Posterior cingulate gyrus (tissue), 11 donors: Measurements from ENCODE around the gene NAV2.

Source experiments
- DNase-seq, 10 donors: peaks; one replicate each; pipeline versions ENCODE4 v3.0.0 to v3.0.0-alpha.2; 2020 to 2021; ENCODE audit warnings: mixed read lengths in 3 of 10
- intact Hi-C: fragments of 100-400 bp; cut with DNase I; formaldehyde crosslinking; loops from one replicate; pipeline ENCODE4 v1.15.1; 2023

Gene NAV2

DNA sequence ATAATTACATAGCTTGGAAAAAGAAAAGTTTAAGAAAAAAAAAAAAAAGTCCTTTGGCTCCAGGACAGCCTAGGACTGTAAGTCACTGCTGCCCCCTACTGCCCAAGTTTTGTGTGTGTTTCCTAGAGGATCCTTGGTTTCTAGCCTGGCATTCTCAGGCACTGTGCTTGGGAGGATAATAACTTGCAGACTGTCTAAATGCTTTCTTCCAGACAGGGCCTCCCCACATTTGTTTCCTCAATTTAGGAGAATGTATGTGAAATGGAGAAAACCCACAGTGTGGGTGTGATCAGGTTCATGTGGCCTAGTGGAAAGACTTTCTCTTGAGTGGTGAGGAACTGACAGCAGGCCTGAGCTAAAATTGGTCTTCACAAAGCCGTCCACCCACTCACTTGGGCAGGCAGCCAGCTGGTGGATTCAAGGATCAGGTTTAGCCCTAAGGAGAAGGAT lies 191.0 kb downstream of the NAV2 start:
- intact Hi-C loops: loop anchor here (1.0 to 10.0 kb wide), 5 partner anchors 51 to 347 kb away; no protein-coding TSS in a partner anchor
- peak; percentile 50 to 94 (median 77) for DNase-seq

- no peak for DNase-seq
- intact Hi-C loops: loop anchor here (5.0 to 10.0 kb wide), 3 partner anchors 49 to 222 kb away; no protein-coding TSS in a partner anchor
Measured at GRCh38 chr11:19905280-19905853, 192.7 kb downstream of the NAV2 start.

GRCh38 chr11:19906126-19906525 lies 193.5 kb downstream of the NAV2 start:
- no peak for DNase-seq
- intact Hi-C loops: loop anchor here (5.0 to 10.0 kb wide), 3 partner anchors 49 to 221 kb away; no protein-coding TSS in a partner anchor

DNA sequence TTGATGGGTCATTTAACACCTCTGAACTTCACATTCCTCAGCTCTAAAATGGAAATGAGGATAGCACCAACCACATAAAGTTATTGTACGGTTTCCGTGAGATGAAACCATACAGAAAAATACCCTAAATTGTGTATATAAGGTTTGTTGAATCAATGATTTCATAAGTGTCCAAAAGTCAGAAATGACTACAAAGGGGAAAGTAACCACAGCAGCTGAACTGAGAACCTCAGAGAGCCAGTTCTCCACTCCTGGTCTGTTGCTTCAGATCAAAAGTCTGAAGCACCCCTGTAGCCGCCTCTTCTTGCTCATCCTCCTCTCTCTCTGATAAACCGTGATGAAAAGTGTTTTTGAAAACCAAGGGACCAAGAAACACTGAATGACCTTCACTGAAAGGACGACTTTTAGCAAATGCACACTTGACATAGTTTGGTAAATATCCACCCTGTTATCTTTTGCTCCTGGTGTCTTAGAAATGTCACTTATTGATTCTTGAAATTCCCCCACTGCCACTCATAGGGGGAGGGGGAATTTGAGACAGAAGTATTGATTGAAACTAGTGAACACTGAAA lies 194.5 kb downstream of the NAV2 start:
- intact Hi-C loops: loop anchor here (5.0 to 10.0 kb wide), 3 partner anchors 48 to 220 kb away; no protein-coding TSS in a partner anchor
- DNase-seq: no peak

GRCh38 chr11:19907839-19908238 lies 195.2 kb downstream of the NAV2 start:
- no peak for DNase-seq
- intact Hi-C loops: loop anchor here (5.0 to 10.0 kb wide), 3 partner anchors 47 to 219 kb away; no protein-coding TSS in a partner anchor

DNA sequence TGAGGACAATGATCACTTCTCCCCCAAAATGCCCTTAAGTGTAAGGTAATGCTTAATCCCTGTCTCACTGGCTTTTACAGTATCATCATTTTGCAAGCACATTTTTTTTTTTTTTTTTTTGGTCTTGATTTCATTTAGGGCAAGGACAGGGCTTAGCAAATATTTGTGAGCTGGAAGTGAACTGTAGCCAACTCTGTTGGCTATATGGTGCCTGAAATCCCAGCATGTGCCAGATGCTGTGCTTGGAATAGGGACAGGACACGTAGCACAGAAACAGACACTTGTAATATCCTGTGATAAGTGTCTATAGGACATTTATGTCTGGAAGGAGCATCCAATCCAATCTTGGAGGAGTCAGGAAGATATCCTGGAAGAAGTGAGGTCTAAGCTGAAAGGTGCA lies 198.3 kb downstream of the NAV2 start:
- no peak for DNase-seq

GRCh38 chr11:19912115-19912957 lies 199.7 kb downstream of the NAV2 start:
- intact Hi-C loops: loop anchor here (10.0 kb wide), 1 partner anchor 442 kb away; no protein-coding TSS in a partner anchor
- DNase-seq: no peak

More for the DNA sequence above, 198.3 kb downstream of the NAV2 start:
- intact Hi-C loops: loop anchor here (10.0 kb wide), 1 partner anchor 444 kb away; no protein-coding TSS in a partner anchor

GRCh38 chr11:19912958-19913892 lies 200.6 kb downstream of the NAV2 start:
- DNase-seq: peak in 1 of 10 donors; percentile 12
- intact Hi-C loops: loop anchor here (10.0 kb wide), 1 partner anchor 442 kb away; no protein-coding TSS in a partner anchor

DNA sequence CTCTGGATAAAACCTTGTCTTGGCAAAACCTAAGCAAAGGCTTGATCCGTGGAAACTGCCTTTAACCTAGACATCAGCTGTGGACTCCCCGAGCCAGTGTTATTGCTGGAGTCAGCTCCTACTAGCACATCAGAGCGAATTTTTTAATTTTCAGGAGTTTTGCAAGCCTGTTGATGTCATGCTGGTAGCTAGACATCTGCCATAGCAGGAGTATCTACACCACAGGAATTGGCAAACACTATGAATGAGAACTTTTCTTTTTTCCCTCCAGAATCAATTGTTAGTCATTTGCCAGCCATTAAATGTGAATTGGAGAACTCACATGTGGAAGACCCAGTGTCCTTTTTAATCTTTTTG lies 201.2 kb downstream of the NAV2 start:
- no peak for DNase-seq
- intact Hi-C loops: loop anchor here (10.0 kb wide), 1 partner anchor 441 kb away; no protein-coding TSS in a partner anchor

- no peak for DNase-seq
- intact Hi-C loops: loop anchor here (10.0 kb wide), 1 partner anchor 439 kb away; no protein-coding TSS in a partner anchor
Measured at GRCh38 chr11:19915808-19916207, 203.2 kb downstream of the NAV2 start.

DNA sequence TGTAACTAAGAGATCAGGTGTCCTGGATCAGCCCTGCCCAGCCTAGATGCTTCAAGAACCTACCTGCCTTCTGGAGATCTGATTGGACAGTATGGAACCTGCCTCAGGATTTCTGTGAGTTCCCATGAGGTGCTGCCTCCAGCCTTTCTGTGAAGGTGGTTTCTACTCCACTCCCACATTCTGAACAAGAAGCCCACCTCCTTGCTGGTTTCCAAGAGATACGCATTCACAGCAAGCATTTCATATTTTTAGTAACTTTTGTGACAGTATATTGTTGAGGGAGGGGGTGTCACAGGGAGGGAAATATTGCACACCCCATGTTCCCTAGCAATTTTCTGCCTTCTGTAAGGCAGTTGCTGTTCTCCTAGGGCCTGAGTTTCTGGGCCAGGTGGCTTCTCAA lies 204.4 kb downstream of the NAV2 start:
- DNase-seq: no peak
- intact Hi-C loops: loop anchor here (10.0 kb wide), 1 partner anchor 438 kb away; no protein-coding TSS in a partner anchor

- no peak for DNase-seq
- intact Hi-C loops: loop anchor here (10.0 kb wide), 1 partner anchor 436 kb away; no protein-coding TSS in a partner anchor
Measured at GRCh38 chr11:19918302-19919049, 205.8 kb downstream of the NAV2 start.

- peak in 2 of 10 donors; percentile 23 to 81 for DNase-seq
- intact Hi-C loops: loop anchor here (10.0 kb wide), 1 partner anchor 436 kb away; no protein-coding TSS in a partner anchor
Measured at GRCh38 chr11:19919050-19919561, 206.5 kb downstream of the NAV2 start.

- intact Hi-C loops: no loop called here
- DNase-seq: no peak
Measured at GRCh38 chr11:19920982-19921381, 208.3 kb downstream of the NAV2 start.

DNA sequence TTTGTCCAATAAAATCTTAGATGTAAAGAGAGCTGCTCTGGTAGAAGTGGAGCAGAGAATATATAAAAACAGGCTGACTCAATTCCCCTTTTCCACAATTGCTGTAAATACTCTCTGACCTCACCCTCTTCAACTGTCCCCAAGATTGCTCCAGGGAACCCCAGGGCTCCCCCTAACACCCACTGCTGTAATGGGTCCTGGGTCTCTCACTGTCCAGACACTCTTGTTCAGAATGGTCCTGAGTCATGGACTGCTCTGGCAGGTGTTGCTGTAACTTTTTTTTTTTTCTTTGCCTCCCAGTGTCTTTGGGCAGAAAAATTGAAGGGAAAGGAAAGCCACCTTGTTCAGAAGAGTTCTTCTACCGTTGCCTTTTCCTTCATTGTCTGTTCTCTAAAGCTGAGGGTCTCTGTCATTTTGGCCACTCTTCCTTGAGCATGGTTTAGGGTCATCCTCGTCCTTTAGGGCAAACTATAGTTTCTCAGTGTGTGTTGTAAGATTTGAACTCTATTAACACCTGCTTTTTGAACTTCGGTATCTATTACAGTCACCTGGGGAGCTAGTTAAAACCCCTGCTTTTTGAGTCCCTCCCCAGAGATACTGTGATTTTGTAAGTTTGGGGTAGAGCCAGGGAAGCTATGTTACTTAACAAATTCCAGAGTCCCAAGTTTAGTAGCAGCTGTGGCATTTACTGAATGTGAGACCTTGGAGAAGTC lies 209.5 kb downstream of the NAV2 start:
- DNase-seq: no peak
- intact Hi-C loops: no loop called here

DNA sequence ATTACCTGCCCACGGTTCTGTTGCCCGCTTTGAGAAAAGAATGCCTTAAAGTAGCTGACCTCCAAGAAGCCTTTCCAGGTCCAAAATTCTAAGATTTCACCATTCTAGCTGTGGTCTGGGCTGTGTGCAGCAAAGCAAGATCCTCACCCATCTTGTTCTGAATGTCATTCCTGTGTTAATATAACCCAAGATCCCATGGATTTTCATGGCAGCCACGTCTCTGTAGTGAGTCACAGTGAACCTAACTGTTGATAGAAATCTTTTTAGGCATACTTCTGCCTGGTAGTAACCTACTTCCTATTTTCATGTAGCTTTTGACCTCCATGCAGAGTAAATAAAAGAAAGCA lies 210.0 kb downstream of the NAV2 start:
- intact Hi-C loops: no loop called here

GRCh38 chr11:19923626-19924025 lies 211.0 kb downstream of the NAV2 start:
- intact Hi-C loops: no loop called here
- DNase-seq: no peak

More for the DNA sequence above, 210.0 kb downstream of the NAV2 start:
- no peak for DNase-seq

DNA sequence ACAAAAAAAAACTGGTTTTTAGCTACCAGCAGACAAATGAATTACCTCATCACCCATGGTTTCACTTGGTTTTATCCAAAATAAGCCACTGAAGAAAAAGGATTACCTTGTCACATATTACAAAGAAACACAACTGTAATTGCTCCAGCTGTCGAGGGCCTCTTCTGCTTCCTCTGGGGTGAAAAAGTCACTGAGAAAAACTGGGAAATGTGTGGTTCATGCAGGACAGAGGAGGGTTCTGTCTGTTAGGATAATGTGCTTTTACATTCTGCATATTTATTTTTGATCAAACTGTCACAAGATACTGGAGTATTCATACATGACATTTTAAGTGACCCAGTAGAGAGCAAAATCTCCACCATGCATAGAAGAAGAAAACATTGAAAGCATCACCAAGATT lies 211.7 kb downstream of the NAV2 start:
- no peak for DNase-seq
- intact Hi-C loops: no loop called here
